ENCODE results near the gene LSM12. TPM values are rescaled to one million over a fixed set of nuclear protein-coding genes. Genes with fewer than 3 reads are reported as not detected.
A peak's percentile ranks its signal among the peaks of the same experiment; 100 is the strongest.
"Not testable (repeated sequence)": the region's sequence is repeated elsewhere in the genome, so short reads cannot be mapped to it uniquely, and the experiment has no call there.

Gene LSM12
- polyA plus RNA-seq, 1 experiment = 57.5 TPM

DNA sequence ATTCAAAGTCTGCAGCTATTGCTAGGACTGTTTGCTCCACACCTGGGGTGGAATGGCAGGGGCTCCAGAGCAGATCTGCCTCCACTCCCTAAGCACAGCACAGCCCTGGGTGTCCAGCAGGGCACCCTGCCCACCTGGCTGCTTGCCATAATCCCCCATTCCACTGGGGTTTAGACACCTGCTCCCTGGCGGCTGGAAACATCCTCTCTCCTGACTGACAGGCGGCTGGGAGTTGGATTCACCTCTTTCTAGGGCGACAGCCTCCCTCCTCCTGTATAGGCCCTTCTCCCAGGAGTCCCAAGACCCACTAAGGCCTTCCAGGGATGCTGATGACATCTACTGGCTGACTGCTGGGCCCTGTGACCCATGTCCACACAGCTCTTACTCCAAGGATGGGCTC, 39.0 kb upstream of the LSM12 start:
- ChIA-PET POLR2A (interaction anchor here (1.2 to 2.3 kb wide), 2 partner anchors 10 kb away, joined by 3 to 6 read pairs; no protein-coding TSS in a partner anchor), CTCF (no interaction called here)
- DNase-seq (ENCODE audit: low read depth, low spot score) = no peak
- no peaks in the 10 kb centered on the region for H3K9me3 ChIP-seq (ENCODE audit: control insufficient read depth, insufficient read depth, low read length)
- no peak overlapping the region for H3K27ac ChIP-seq (ENCODE audit: low read depth, low read length)
- no peaks in the 10 kb centered on the region for H3K27me3 ChIP-seq (ENCODE audit: control insufficient read depth, insufficient read depth, low read length)
- TF ChIP-seq, protein P1, sequence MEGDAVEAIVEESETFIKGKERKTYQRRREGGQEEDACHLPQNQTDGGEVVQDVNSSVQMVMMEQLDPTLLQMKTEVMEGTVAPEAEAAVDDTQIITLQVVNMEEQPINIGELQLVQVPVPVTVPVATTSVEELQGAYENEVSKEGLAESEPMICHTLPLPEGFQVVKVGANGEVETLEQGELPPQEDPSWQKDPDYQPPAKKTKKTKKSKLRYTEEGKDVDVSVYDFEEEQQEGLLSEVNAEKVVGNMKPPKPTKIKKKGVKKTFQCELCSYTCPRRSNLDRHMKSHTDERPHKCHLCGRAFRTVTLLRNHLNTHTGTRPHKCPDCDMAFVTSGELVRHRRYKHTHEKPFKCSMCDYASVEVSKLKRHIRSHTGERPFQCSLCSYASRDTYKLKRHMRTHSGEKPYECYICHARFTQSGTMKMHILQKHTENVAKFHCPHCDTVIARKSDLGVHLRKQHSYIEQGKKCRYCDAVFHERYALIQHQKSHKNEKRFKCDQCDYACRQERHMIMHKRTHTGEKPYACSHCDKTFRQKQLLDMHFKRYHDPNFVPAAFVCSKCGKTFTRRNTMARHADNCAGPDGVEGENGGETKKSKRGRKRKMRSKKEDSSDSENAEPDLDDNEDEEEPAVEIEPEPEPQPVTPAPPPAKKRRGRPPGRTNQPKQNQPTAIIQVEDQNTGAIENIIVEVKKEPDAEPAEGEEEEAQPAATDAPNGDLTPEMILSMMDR (IDR thresholded peaks at IDR 0.05; ENCODE audit: low read depth, low read length) = no peak
- no peak overlapping the region for H3K4me3 ChIP-seq (ENCODE audit: low read depth, low read length)

DNA sequence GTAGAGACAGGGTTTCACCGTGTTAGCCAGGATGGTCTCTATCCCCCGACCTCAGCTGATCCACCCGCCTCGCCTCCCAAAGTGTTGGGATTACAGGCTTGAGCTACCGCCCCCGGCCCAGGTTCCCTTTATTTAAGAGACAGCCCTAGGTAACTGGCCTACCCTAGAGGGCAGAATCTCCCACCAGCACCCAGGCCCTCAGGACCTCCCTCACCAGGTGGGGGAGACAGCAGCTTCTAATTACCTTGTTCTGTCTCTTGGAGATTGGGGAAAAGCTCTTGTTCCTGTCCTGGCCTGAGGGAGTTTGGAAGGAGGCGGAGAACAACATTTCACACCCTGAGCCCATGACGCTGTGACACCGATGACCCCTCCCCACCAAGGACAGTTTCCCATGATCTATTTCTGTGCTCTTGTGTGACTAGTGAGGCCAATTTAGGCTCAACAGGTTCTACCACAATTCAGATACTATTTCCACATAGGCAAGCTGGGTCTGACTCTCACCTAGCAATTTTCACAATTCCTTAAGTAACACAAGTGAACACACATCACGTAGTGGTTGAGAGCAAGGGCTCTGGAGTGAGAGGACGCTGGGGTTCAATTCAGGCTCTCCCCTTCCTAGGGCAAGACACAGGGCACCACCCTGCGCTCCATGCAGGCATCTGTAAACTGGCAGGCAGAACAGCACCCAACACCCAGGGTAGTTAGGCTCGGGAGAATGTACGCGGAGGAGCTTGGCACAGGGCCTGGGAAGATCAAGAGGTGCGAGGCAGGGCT, 36.6 kb upstream of the LSM12 start:
- no peak for DNase-seq (ENCODE audit: low read depth, low spot score)
- TF ChIP-seq, protein P1 (IDR thresholded peaks at IDR 0.05; ENCODE audit: low read depth, low read length) = no peak
- no peaks in the 10 kb centered on the region for H3K27me3 ChIP-seq (ENCODE audit: control insufficient read depth, insufficient read depth, low read length)
- H3K4me3 ChIP-seq (ENCODE audit: low read depth, low read length) = no peak overlapping the region
- ChIA-PET CTCF (interaction anchor here (0.7 to 3.1 kb wide), 2 partner anchors 12 to 60 kb away, joined by 3 to 14 read pairs; no protein-coding TSS in a partner anchor), POLR2A (no interaction called here)
- no peaks in the 10 kb centered on the region; the same call in 1 of the 2 replicates for H3K9me3 ChIP-seq (ENCODE audit: control insufficient read depth, insufficient read depth, low read length)
- H3K27ac ChIP-seq (ENCODE audit: low read depth, low read length) = no peak overlapping the region

DNA sequence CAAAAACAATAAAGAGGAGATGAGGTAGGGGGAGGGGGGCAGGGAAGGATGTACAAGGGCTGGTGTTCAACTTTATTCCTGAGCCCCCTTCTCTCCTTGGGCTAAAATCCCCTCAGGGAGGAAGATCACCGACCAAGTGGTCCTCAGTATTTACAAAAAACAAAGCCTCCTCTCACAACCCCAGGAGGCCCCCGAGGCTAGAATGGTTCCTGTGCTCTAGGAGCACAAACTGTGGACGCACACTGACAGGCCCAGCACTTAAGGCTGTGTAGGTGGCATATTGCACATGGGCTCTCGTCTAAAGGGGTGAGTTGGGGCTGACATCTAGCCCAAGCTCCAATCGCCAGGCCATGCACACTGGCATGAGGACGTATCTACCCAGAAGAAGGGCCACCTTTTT, 35.4 kb upstream of the LSM12 start:
- DNase-seq (ENCODE audit: low read depth, low spot score); H3K9me3 ChIP-seq (ENCODE audit: control insufficient read depth, insufficient read depth, low read length); H3K27me3 ChIP-seq (ENCODE audit: control insufficient read depth, insufficient read depth, low read length); POLR2A ChIA-PET; H3K4me3 ChIP-seq (ENCODE audit: low read depth, low read length): not testable (repeated sequence)
- peak overlapping the region; percentile 31 for H3K27ac ChIP-seq (ENCODE audit: low read depth, low read length)
- CTCF ChIA-PET = interaction anchor here (1.0 to 3.1 kb wide), 2 partner anchors 14 to 18 kb away, joined by 4 to 14 read pairs; no protein-coding TSS in a partner anchor

DNA sequence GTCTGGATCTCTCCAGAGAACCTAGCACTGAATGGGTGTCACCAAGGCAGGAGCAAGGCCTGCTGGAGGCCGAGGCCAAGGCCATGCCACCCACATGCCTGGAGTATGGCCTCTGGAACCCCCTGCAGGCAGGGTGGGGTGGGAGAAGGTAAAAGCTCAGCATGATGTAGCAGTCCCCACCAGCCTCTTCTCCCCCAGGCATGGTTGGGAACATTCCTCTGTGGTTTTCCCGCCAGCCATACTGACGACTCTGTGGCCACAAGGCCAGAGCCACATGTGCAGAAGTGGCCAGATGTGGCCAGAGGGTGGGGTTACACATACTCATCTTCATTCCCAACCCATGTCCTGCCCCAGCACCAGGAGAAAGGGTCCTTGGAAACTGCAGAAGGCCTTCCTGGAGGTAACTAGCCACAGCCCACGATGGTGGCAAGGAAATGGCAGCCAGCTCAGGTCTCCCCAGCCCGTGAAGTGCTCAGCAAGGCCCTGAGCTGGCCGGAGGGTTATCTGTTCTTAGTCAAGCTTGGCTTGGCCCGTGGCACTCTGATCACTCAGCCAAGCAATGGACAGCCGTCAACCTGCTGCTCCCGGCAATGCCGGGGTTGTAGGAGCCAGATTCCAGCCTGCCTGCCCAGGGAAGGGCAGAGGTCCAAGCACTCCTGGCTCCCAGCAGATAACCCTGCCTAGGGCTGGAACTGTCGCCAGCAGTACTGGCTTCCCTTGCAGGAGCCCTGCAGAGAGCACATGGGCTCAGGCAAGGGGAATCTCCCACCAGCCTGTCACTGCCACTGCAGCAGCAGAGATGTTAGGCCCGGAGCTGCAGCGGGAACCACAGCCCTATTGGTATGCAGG, 30.9 kb upstream of the LSM12 start:
- Histone ChIP-seq H3K4me3 (ENCODE audit: low read depth, low read length) (no peak overlapping the region), H3K27ac (ENCODE audit: low read depth, low read length) (peak overlapping the region; percentile 47), H3K9me3 (ENCODE audit: control insufficient read depth, insufficient read depth, low read length) (no peaks in the 10 kb centered on the region; the same call in 1 of the 2 replicates), H3K27me3 (ENCODE audit: control insufficient read depth, insufficient read depth, low read length) (no peaks in the 10 kb centered on the region)
- POLR2A ChIA-PET = interaction anchor here (0.7 kb wide), 1 partner anchor 12 kb away, joined by 4 read pairs; no protein-coding TSS in a partner anchor
- no peak for DNase-seq (ENCODE audit: low read depth, low spot score)
- TF ChIP-seq, protein P1 (IDR thresholded peaks at IDR 0.05; ENCODE audit: low read depth, low read length) = no peak
- CTCF ChIA-PET = no interaction called here

DNA sequence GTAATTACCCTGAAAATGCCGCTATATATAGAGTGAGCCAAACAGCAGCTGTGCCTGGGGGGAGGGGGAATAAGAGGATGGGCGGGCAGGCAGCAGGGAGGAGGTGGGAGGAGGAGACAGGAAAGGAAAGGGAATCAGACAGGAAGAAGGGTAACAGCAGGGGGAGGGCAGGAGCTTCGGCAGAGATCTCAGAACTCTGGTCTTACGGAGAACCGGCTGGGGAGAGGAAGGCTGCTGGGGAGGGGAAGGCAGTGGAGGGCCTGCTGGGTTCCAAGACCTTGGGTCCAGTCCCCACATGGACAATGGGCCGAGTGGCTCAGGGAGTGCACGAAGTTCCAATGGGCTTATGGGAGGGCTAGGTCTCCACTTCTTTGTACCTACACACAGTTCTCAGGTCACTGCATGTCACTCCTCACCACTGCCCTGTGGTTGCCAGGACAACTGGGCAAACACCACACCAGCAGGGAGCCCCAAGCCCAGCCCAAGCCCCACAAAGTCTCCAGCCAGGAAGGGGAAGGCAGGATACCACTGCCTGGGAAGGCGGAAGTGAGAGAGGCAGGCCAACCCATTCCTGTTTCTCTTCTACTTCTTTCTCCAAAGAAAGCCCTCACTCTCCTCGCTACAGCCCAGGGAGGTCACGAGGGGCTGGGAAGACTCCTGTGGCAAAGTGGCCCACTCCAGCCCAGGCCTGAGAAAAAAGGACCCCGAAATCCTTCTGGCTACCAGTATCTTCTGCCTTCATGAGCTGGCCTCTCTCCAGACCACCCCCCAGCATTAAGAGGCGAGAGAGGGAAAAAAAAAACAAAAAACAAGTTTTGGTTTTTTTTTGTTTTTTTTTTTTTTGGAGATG, 29.4 kb upstream of the LSM12 start:
- Histone ChIP-seq H3K9me3 (ENCODE audit: control insufficient read depth, insufficient read depth, low read length) (no peaks in the 10 kb centered on the region; the same call in 1 of the 2 replicates), H3K4me3 (ENCODE audit: low read depth, low read length) (peak overlapping the region; percentile 54), H3K27ac (ENCODE audit: low read depth, low read length) (peak overlapping the region; percentile 96), H3K27me3 (ENCODE audit: control insufficient read depth, insufficient read depth, low read length) (no peaks in the 10 kb centered on the region)
- ChIA-PET CTCF (interaction anchor here (0.6 to 0.7 kb wide), 4 partner anchors 17 to 217 kb away, joined by 3 to 12 read pairs (median 4); no protein-coding TSS in a partner anchor), POLR2A (interaction anchor here (0.5 to 1.6 kb wide), 12 partner anchors 9 to 1272 kb away, joined by 3 to 12 read pairs (median 4); partner anchors contain the start of genes BECN1 and HDAC5)
- TF ChIP-seq, protein P1 (IDR thresholded peaks at IDR 0.05; ENCODE audit: low read depth, low read length) = peak; percentile 45
- peak; percentile 79 for DNase-seq (ENCODE audit: low read depth, low spot score)

Measured in AG04450 (cell line).